ACHN (cell line): ENCODE measurements around the gene UBE2F.

Experiments
- DNase-seq: peaks from one replicate; pipeline ENCODE4 v3.0.0-alpha.2; 2015
- in situ Hi-C: cut with HindIII; loops from 2 replicates; pipeline ENCODE4 v1.10.0; 2017; ENCODE audit warnings: low sequenced_read_pairs, low pct_ligation_motif_present, low pct_unique_long_range_greater_than_20kb

Gene UBE2F

GRCh38 chr2:237966565-237967462 is at the start of gene UBE2F:
Gene UBE2F (plus strand): TSS chr2:237967014. CDS start chr2:237973108, 6,094 bp downstream.
- peak; percentile 98 for DNase-seq
- in situ Hi-C loops, result no loop called here

- DNase-seq, result no peak
- in situ Hi-C loops, result no loop called here
Observed at GRCh38 chr2:237917696-237918374, 49.0 kb upstream of the UBE2F start.

GRCh38 chr2:237919593-237919992 is 47.2 kb upstream of the UBE2F start:
- DNase-seq, result no peak
- in situ Hi-C loops, result no loop called here

- in situ Hi-C loops, result no loop called here
- DNase-seq, result no peak
Observed at GRCh38 chr2:237920673-237921072, 46.1 kb upstream of the UBE2F start.

GRCh38 chr2:237921967-237922492 is 44.8 kb upstream of the UBE2F start:
- DNase-seq, result no peak
- in situ Hi-C loops, result no loop called here

GRCh38 chr2:237922641-237923361 is 44.0 kb upstream of the UBE2F start:
- in situ Hi-C loops, result no loop called here
- no peak for DNase-seq

GRCh38 chr2:237923481-237924163 is 43.2 kb upstream of the UBE2F start:
- DNase-seq, result peak; percentile 77
- in situ Hi-C loops, result no loop called here

GRCh38 chr2:237924164-237924534 is 42.7 kb upstream of the UBE2F start:
- in situ Hi-C loops, result no loop called here
- DNase-seq, result no peak

GRCh38 chr2:237927135-237927534 is 39.7 kb upstream of the UBE2F start:
- in situ Hi-C loops, result no loop called here
- no peak for DNase-seq

GRCh38 chr2:237927986-237928385 is 38.8 kb upstream of the UBE2F start:
- no peak for DNase-seq
- in situ Hi-C loops, result no loop called here

- DNase-seq, result no peak
Observed at GRCh38 chr2:237929979-237930378, 36.8 kb upstream of the UBE2F start.

GRCh38 chr2:237931205-237931721 is 35.6 kb upstream of the UBE2F start:
- no peak for DNase-seq
- in situ Hi-C loops, result no loop called here

More at GRCh38 chr2:237929979-237930378, 36.8 kb upstream of the UBE2F start:
- in situ Hi-C loops, result no loop called here

GRCh38 chr2:237932731-237933131 is 34.1 kb upstream of the UBE2F start:
- in situ Hi-C loops, result no loop called here
- no peak for DNase-seq

GRCh38 chr2:237934186-237934585 is 32.6 kb upstream of the UBE2F start:
- no peak for DNase-seq
- in situ Hi-C loops, result no loop called here

GRCh38 chr2:237935740-237936452 is 30.9 kb upstream of the UBE2F start:
- DNase-seq, result no peak
- in situ Hi-C loops, result no loop called here

GRCh38 chr2:237939251-237939650 is 27.6 kb upstream of the UBE2F start:
- no peak for DNase-seq
- in situ Hi-C loops, result no loop called here

- DNase-seq, result no peak
- in situ Hi-C loops, result no loop called here
Observed at GRCh38 chr2:237940828-237941227, 26.0 kb upstream of the UBE2F start.

GRCh38 chr2:237941239-237941638 is 25.6 kb upstream of the UBE2F start:
- no peak for DNase-seq
- in situ Hi-C loops, result no loop called here
